Stimulated activated naive CD4-positive, alpha-beta T cell (primary cell): Measurements from ENCODE around the gene HSPE1.
"Not testable (repeated sequence)": the region's sequence is repeated elsewhere in the genome, so short reads cannot be mapped to it uniquely, and the experiment has no call there.

ENCODE experiments used
- DNase-seq, 6 experiments: peaks; one replicate each; lab custom pipeline; 2025; lab: John Stamatoyannopoulos, UW

The HSPE1 gene

GRCh38 chr2:197499594-197500502 is at the start of gene HSPE1, which contains the start of gene HSPD1:
Gene HSPE1, plus strand, starts transcription at chr2:197500379. Its CDS starts 58 bp downstream, at chr2:197500437.
Gene HSPD1, minus strand, starts transcription at chr2:197499840. Its CDS starts 992 bp downstream, at chr2:197498848.
- peak; percentile 92 to 100 (median 98) for DNase-seq

DNA sequence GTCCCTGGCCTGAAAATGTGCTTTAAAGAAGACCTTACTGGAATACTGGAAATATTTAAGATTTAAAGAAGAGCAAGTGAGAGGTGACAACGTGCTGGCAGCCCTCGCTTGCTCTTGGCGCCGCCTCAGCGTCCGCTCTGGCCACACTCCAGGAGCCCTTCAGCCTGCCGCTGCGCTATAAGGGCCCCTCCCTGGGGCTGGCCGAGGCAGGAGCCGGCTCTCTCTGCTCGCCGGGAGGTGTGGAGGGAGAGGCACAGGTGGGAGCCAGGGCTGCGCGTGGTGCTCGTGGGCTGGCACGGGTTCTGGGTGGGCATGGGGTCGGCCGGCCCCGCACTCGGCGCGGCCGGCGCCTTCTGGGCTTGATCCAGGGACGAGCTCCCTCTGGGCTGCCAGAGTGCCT is 49.7 kb upstream of the HSPE1 start:
- no peak for DNase-seq

GRCh38 chr2:197450935-197451358 is 49.2 kb upstream of the HSPE1 start:
- not testable (repeated sequence) for DNase-seq

DNA sequence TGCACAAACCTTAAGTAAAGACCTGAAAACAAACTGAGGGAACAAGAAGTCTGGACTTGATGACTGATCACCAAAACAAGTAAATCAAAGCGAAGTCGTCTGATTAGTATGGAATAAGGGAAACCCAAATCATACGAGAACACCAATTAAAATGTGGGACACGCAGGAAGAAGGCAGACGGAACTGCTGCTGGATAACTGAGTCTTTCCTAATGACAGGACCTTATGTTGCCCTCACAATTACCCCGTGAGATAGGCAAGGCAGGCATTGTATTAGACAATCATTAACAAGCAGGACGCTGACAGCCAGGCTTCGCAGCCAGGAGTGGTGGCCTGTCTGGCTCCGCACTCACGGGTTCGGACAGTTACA is 47.4 kb upstream of the HSPE1 start:
- no peak for DNase-seq

DNA sequence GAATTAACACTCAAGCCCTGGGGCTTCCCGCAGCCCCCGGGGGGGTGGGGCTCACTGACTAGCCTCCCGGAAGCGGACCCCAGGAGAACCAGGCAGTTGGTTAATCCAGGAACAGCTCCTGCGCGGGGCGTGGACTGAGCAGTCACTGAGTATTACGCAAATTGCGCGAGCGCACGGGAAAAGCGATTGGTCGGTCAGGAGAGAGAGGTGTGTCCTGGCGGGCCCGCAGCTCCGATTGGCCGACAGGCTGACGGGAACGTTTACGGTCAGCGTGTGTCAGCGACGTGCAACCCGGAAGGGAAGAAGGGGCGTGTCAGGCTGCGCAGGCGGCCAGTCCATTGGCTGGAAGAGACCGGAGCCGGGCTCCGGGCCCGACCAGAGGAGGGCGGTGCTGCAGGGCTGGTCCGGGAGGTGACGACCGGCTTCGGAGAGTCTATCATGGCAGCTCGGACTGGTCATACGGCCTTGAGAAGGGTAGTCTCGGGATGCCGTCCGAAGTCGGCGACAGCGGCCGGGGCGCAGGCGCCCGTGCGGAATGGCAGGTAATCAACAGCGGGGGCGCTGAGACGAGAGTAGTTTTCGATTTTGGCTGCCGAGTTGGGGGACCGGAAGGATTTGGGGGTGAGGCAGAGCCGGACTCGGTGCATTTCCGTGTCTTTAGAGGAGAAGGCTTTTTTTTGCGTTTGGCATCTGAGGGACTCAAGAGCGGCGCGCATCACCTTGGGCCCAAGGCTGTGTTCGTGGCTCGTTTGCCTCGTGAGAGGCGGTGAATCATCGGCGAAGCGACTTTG is 46.9 kb upstream of the HSPE1 start, which contains the start of gene COQ10B:
Gene COQ10B (plus strand): TSS at position 430 of the 791 bp plus-strand sequence. CDS start 9 bp downstream, at position 439.
- DNase-seq, result peak; percentile 92 to 99 (median 98)

GRCh38 chr2:197453914-197454398 is 46.2 kb upstream of the HSPE1 start:
- DNase-seq, result no peak

DNA sequence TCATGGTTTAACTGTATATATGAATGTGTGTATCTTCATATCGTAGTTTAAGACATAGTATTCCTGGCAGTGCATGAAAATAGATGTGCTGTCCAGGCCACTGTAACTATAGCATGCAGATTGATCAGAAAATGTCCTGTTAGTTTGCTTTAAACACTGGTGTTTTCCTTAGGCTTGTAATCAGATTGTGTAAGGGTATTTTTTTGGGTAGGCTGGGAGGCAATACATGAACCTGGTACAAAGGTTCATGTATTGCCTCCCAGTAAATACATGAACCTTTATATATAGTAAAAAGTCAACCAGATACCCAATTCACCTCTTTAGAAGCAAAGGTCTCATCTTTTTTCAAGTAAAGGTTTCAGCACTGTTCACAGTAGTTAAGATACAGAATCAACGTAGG is 45.3 kb upstream of the HSPE1 start:
- no peak for DNase-seq

DNA sequence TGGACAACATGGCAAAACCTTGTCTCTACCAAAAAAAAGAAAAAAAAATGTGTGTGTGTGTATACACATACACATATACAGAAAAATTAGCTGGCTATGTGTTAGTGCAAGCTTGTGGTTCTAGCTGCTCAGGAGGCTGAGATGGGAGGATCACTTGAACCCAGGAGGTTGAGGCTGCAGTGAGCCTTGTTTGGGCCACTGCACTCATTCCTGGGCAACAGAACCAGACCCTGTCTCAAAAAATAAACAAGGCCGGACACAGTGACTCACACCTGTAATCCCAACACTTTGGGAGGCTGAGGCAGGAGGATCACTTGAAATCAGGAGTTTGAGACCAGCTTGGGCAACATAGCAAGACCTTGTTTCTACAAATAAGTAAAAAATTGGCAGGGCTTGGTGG is 44.8 kb upstream of the HSPE1 start:
- no peak for DNase-seq

DNA sequence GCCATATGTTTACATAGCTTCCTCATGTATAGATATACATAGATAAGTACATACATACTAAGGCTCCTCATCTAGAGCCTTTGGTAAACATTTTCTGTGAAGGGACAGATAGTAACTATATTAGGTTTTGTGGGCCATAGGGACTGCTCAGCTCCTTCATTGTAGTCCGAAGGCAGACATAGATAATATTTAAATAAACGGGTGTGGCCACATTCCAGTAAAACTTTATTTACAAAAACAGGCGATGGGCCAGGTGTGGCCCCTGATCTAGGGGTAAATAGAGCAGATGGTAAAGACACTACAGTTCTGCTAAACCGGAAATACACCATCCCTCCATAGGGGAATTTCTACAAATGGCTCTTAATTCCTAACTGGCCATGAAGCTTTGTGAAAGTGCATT is 39.5 kb upstream of the HSPE1 start:
- DNase-seq, result no peak

DNA sequence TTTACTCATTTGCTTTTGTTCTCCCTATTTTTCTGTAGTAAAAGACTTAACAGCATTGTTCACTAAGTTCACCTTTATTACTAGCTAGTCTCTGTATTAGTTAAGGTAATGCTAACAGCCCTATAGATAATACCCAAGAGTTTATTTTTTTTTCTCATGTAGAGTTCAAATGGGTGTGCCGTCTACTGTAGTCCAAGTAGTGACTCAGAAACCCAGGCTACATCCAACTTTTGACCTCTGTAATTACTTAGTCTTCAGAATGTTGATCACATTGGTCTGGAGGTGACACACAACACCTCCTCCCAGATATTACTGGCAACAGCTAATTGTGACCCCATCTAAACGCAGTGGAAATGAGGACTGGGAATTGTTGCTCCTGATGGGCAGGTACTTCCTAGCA is 39.1 kb upstream of the HSPE1 start:
- no peak for DNase-seq

GRCh38 chr2:197464175-197464574 is 36.0 kb upstream of the HSPE1 start:
- no peak for DNase-seq

- no peak for DNase-seq
These were observed 28.0 kb upstream of the HSPE1 start for GRCh38 chr2:197472166-197472565.

GRCh38 chr2:197477797-197478196 is 22.4 kb upstream of the HSPE1 start:
- DNase-seq, result no peak

DNA sequence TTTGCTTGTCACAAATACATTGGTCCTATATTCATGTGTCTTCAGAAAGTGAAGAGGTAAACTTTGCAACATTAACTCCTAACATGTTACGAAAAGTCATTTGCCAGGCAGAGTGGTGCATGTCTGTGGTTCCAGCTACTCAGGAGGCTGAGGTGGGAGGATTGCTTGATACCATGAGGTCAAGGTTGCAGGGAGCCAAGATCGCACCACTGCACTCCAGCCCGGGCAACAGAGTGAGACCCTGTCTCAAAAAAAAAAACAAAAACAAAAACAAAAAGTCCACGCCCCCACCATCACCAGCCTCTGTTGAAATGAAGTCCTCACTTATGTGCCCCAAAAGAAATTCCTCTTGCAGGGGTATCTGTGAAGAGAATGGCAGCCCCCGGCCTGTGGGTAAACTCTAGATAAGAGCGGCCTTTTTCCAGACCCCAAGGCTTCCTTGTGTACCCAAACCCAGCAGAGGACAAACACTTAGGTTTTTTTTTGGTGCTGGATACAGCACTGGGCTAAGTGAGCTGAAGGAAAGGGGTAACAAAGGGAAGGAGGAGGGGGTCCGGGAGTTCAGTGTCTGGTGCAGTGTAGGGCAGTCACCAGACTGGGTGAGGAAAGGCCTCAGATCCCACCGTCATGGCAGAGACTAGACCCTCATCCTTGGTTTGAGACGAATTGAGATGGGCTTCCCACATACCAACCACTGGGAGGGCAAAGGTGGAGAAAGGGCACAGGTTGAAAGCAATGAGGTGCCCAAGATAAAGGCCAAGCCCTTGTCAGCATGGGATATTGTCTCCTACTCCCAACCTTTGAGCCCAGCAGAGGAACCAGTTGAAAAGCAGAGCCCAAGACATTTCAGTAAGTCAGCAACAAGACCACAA is 19.8 kb upstream of the HSPE1 start:
- DNase-seq, result no peak

DNA sequence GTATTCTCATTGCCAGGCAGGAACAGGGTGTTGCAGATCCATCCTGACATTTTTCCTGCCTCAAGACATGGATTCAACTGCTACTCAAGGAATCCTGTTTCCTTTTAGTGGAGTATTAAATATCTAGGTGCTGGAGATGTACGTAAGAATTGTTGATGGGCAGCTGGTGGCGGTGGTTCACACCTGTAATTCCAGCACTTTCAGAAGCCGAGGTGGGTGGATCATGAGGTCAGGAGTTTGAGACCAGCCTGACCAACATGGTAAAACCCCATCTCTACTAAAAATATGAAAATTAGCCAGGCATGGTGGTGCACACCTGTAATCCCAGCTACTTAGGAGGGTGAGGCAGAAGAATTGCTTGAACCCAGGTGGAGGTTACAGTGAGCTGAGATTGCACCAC is 15.9 kb upstream of the HSPE1 start:
- DNase-seq, result not testable (repeated sequence)

- DNase-seq, result no peak
These were observed 14.0 kb upstream of the HSPE1 start for GRCh38 chr2:197486175-197486574.

GRCh38 chr2:197487385-197487784 is 12.8 kb upstream of the HSPE1 start:
- no peak for DNase-seq

- no peak for DNase-seq
These were observed 4.6 kb upstream of the HSPE1 start for GRCh38 chr2:197495433-197496134.

- no peak for DNase-seq
These were observed 3.5 kb upstream of the HSPE1 start for GRCh38 chr2:197496695-197497094.

- DNase-seq, result no peak
These were observed 2.9 kb upstream of the HSPE1 start for GRCh38 chr2:197497326-197497725.
